ENCODE measurements around the gene INCA1. TPM values are rescaled to one million over a fixed set of nuclear protein-coding genes. Genes with fewer than 3 reads are reported as not detected.

INCA1 gene
- total and polyA plus RNA-seq, 2 donors (not counting 3 experiments of a cell fraction or from before 2014, with no cell fraction given), result 0.71 to 1.0 TPM

- H3K4me3 ChIP-seq (replicated peaks in 1 of 3; ENCODE audit: insufficient read depth in 1 of 3, low read depth in 1 of 3, low read length in 3 of 3), result peak overlapping the region; percentile 77 to 95 (median 82)
- H3K27me3 ChIP-seq (ENCODE audit: control insufficient read depth in 2 of 2, insufficient read depth in 2 of 2, low read length in 2 of 2), result no peaks in the 10 kb centered on the region
- TF ChIP-seq FOS (IDR thresholded peaks at IDR 0.05; ENCODE audit: borderline replicate concordance, insufficient read depth, low read length), result no peak
- no peak for TF ChIP-seq POLR2A (IDR thresholded peaks at IDR 0.05; ENCODE audit: low read depth, low read length)
- TF ChIP-seq JUN (IDR thresholded peaks at IDR 0.05; ENCODE audit: borderline replicate concordance, insufficient read depth, insufficient read length, low read depth), result no peak
- no peak for TF ChIP-seq GATA2 (IDR thresholded peaks at IDR 0.05; ENCODE audit: insufficient read depth, insufficient read length, low read depth, low read length)
- TF ChIP-seq MYC (IDR thresholded peaks at IDR 0.05; ENCODE audit: low read depth, low read length), result no peak
- no peak for TF ChIP-seq EZH2 (IDR thresholded peaks at IDR 0.05; ENCODE audit: borderline replicate concordance, low read depth, low read length, severe bottlenecking)
- TF ChIP-seq POLR2AphosphoS5 (IDR thresholded peaks at IDR 0.05; ENCODE audit: insufficient read depth, low read depth, low read length), result no peak
- TF ChIP-seq MAX (IDR thresholded peaks at IDR 0.05; ENCODE audit: insufficient read depth, insufficient read length), result no peak
- no peak for TF ChIP-seq CTCF (IDR thresholded peaks at IDR 0.05; ENCODE audit: extremely low read depth in 1 of 2, insufficient read depth in 1 of 2, low read depth in 1 of 2, low read length in 2 of 2)
- H3K27ac ChIP-seq (ENCODE audit: insufficient read depth, low read depth, low read length), result no peak overlapping the region
- H4K20me1 ChIP-seq (replicated peaks; ENCODE audit: control insufficient read depth, extremely low read depth, insufficient read depth, low read length), result no peaks in the 10 kb centered on the region
- H3K9ac ChIP-seq (replicated peaks; ENCODE audit: extremely low read depth, insufficient read depth, low read length), result peak overlapping the region; percentile 49
- FAIRE-seq, result peak; percentile 70
- intact Hi-C loops (cut with micrococcal nuclease) (loop anchor here (2.0 kb wide), 1 partner anchor 59 kb away; the partner anchor contains the start of genes RNF167 and SLC25A11), dilution Hi-C loops (cut with MboI; ENCODE audit: extremely low pct_ligation_motif_present, low sequenced_read_pairs) (no loop called here)
- BruUV-seq (replicated peaks), result TSS peak; percentile 28
- ChIA-PET CTCF (interaction anchor here (1.2 to 4.2 kb wide), 3 partner anchors 13 to 90 kb away, joined by 3 to 21 read pairs (median 3); no protein-coding TSS in a partner anchor), POLR2A (no interaction called here)
- no peaks in the 10 kb centered on the region for H3K9me3 ChIP-seq (replicated peaks; ENCODE audit: control insufficient read depth, insufficient read depth, low read length)
- H3K79me2 ChIP-seq (ENCODE audit: control insufficient read depth, insufficient read depth, low read length), result peaks cover 34% of the 10 kb centered on the region
- no peak for DNase-seq (ENCODE audit: low read depth, low spot score)
- peaks cover 19% of the 10 kb centered on the region for H3K4me1 ChIP-seq (ENCODE audit: control insufficient read depth, extremely low read depth, insufficient read depth, low read length)
- H2AFZ ChIP-seq (ENCODE audit: low read depth, low read length), result no peak overlapping the region
- H3K4me2 ChIP-seq (ENCODE audit: insufficient read depth, low read length), result peak overlapping the region; percentile 87
- no peaks in the 10 kb centered on the region for H3K9me1 ChIP-seq (replicated peaks; ENCODE audit: control insufficient read depth, extremely low read depth, insufficient read depth, low read length)
- peaks cover 15 to 37% of the 10 kb centered on the region in 2 experiments for H3K36me3 ChIP-seq (ENCODE audit: control insufficient read depth in 2 of 2, extremely low read depth in 1 of 2, insufficient read depth in 2 of 2, low read length in 2 of 2)
These were observed 2.2 kb upstream of the INCA1 start for GRCh38 chr17:4999430-5000093.
